K562 (cell line): ENCODE results near the gene ZNF350. TPM values are rescaled to one million over a fixed set of nuclear protein-coding genes. Genes with fewer than 3 reads are reported as not detected.
A peak's percentile ranks its signal among the peaks of the same experiment; 100 is the strongest.

Experiments used
- ARNT ChIP-seq, 2 experiments: fragments of 450-650 bp; IDR thresholded peaks; 2 replicates each; pipeline ENCODE4 v1.6.1; 2016; ENCODE audit warnings: mild to moderate bottlenecking in 1 of 2
- ATF7 ChIP-seq: fragments of 450-650 bp; IDR thresholded peaks from 2 replicates; pipeline ENCODE4 v1.7.1; 2014; ENCODE audit warnings: mild to moderate bottlenecking, moderate library complexity
- BRF1 ChIP-seq: IDR thresholded peaks from 3 replicates; pipeline ENCODE4 v1.6.1; 2011; ENCODE audit warnings: borderline replicate concordance, mild to moderate bottlenecking; ENCODE audit not compliant: insufficient read length; ENCODE audit errors: extremely low read depth
- KLF10 ChIP-seq: fragments of 250-450 bp; sonication (Bioruptor Pico); IDR thresholded peaks from 2 replicates; pipeline ENCODE4 v1.6.1; 2021; ENCODE audit warnings: matching md5 sums
- MTA2 ChIP-seq: fragments of 450-650 bp; IDR thresholded peaks from 2 replicates; pipeline ENCODE4 v1.6.1; 2016; ENCODE audit warnings: low read depth
- MTA3 ChIP-seq: fragments of 450-650 bp; formaldehyde crosslinking; IDR thresholded peaks from 2 replicates; pipeline ENCODE4 v1.6.1; 2017; ENCODE audit warnings: mild to moderate bottlenecking, borderline replicate concordance
- NFATC3 ChIP-seq: fragments of 450-650 bp; IDR thresholded peaks from 2 replicates; pipeline ENCODE4 v1.6.1; 2017; ENCODE audit warnings: mild to moderate bottlenecking
- NR2C1 ChIP-seq, 2 experiments: fragments of 450-650 bp; IDR thresholded peaks; 2 replicates each; pipeline ENCODE4 v1.6.1; 2017; ENCODE audit warnings: mild to moderate bottlenecking in 2 of 2, antibody characterized with exemption in 1 of 2, inconsistent platforms in 1 of 2, missing compliant biosample characterization in 1 of 2, missing genetic modification characterization in 1 of 2
- PTRF ChIP-seq: fragments of 450-650 bp; IDR thresholded peaks from 2 replicates; pipeline ENCODE4 v1.6.1; 2016; ENCODE audit warnings: mild to moderate bottlenecking, missing genetic modification characterization, missing compliant biosample characterization
- RBFOX2 ChIP-seq: fragments of 200-400 bp; formaldehyde crosslinking; IDR thresholded peaks from 2 replicates; pipeline ENCODE4 v1.6.1; 2017; ENCODE audit warnings: low read depth, mild to moderate bottlenecking, low read length, moderate library complexity
- RBM14 ChIP-seq: fragments of 200-400 bp; formaldehyde crosslinking; IDR thresholded peaks from 2 replicates; pipeline ENCODE4 v1.6.1; 2018; ENCODE audit warnings: low read depth, mild to moderate bottlenecking, low read length, moderate library complexity, borderline replicate concordance; ENCODE audit not compliant: insufficient read depth
- TBP ChIP-seq: optimal IDR thresholded peaks from 2 replicates; pipeline ENCODE3; 2011; ENCODE audit warnings: low read depth, low read length, improper control_type of control experiment
- XRCC5 ChIP-seq: fragments of 200-400 bp; formaldehyde crosslinking; IDR thresholded peaks from 2 replicates; pipeline ENCODE4 v1.6.1; 2017; ENCODE audit warnings: low read depth, mild to moderate bottlenecking, low read length
- ZNF324 ChIP-seq: fragments of 250-450 bp; sonication (Bioruptor Pico); IDR thresholded peaks from 2 replicates; pipeline ENCODE4 v1.4.0; 2020; ENCODE audit warnings: mild to moderate bottlenecking
- polyA plus RNA-seq, 8 experiments: library from polyadenylated mRNA; depleted of rRNA in 4 of 8; stranded (reverse) in 5 of 8; unstranded in 3 of 8; fragments of >200 nt; fragmentation: Nextera tagmentation in 2 of 8; fragmentation: Illumina TruSeq in 1 of 8; extraction: Ambion mirVana in 2 of 8; extraction: Trizol in 1 of 8; gene quantifications; 2 replicates each; pipeline versions ENCODE4 v1.2.1 to v1.2.3, GENCODE V29; 2011 to 2014; ENCODE audit warnings: inconsistent platforms in 1 of 8, missing spikeins in 1 of 8
- total RNA-seq, 7 experiments: library from RNA; depleted of rRNA in 6 of 7; stranded (reverse); fragments of >200 nt in 6 of 7; fragmentation: Illumina TruSeq in 2 of 7; extraction: Trizol in 2 of 7; gene quantifications; 2 replicates each; pipeline versions ENCODE4 v1.2.1 to v1.2.3, GENCODE V29; 2011 to 2021; ENCODE audit warnings: low replicate concordance in 1 of 7
- TF ChIP-seq, protein P1 (sequence below): fragments of 450-650 bp; IDR thresholded peaks from 2 replicates; pipeline ENCODE4 v1.7.1; 2018; ENCODE audit warnings: mild to moderate bottlenecking, low read depth; ENCODE audit not compliant: partially characterized antibody
- TF ChIP-seq, protein P2 (sequence below): fragments of 450-650 bp; formaldehyde crosslinking; IDR thresholded peaks from 2 replicates; pipeline ENCODE4 v1.4.0; 2020; ENCODE audit warnings: mild to moderate bottlenecking, moderate library complexity
- TF ChIP-seq, protein P3 (sequence below): fragments of 450-650 bp; IDR thresholded peaks from one replicate; pipeline ENCODE4 v1.6.1; 2018; ENCODE audit warnings: mild to moderate bottlenecking, moderate library complexity; ENCODE audit not compliant: partially characterized antibody
- TF ChIP-seq, protein P4 (sequence below): sonication (generic); formaldehyde crosslinking; IDR thresholded peaks from 2 replicates; pipeline ENCODE4 v1.8.0; 2022; ENCODE audit warnings: mild to moderate bottlenecking, missing genetic modification reagents, borderline replicate concordance

Gene ZNF350
- total and polyA plus RNA-seq, 9 of the 15 experiments (the other 6 are each of a cell fraction or from before 2014, with no cell fraction given) = 1.7 to 4.8 (median 2.9) TPM

DNA sequence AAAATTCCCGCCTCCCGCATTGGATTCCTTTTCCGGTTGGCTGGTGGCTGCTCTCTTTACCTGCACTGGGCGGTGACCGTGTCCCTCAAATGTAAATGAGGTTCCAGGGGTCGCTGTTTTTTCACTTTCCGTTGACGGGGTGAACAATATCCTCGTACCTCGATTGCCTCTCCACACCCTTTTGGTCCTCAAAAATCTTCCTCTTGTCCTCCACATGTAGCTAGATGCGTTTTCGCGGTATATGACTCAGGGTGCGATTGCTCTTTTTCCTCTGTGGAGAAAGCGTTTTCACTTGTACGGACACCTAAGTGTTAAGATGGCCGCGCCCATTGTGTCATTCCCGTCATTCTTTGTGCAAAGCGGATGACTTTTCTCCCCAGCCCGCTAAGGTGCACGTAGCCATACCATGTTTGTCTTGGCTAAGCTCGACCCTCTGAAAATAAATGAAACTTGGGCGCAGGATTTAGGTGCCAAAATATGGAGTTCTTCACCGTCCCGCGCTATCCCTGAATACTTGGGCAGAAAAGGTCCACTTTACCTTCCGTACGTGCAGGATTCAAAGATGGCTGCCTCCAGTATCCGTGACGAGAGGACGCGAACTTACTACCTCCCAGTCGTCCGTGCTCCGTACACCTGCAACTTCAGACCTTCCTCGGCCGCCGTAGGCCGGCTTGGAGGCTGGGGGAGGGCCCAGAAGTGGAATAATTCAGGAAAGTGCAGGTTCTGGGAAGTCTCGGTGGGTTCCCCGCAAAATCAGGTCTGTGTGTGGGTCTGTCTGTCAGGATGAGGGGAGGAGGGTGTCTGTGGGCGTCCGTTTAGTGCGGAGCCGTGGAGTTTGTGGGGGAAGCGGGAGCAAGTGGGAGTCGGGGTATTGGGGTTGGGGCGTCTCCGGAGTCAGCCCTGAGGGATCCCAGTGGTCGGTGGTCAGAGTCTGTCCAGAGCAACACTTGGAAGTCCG, 59.6 kb downstream of the ZNF350 start, which contains the start of gene ZNF613 (continued):
- TF ChIP-seq, protein P1, sequence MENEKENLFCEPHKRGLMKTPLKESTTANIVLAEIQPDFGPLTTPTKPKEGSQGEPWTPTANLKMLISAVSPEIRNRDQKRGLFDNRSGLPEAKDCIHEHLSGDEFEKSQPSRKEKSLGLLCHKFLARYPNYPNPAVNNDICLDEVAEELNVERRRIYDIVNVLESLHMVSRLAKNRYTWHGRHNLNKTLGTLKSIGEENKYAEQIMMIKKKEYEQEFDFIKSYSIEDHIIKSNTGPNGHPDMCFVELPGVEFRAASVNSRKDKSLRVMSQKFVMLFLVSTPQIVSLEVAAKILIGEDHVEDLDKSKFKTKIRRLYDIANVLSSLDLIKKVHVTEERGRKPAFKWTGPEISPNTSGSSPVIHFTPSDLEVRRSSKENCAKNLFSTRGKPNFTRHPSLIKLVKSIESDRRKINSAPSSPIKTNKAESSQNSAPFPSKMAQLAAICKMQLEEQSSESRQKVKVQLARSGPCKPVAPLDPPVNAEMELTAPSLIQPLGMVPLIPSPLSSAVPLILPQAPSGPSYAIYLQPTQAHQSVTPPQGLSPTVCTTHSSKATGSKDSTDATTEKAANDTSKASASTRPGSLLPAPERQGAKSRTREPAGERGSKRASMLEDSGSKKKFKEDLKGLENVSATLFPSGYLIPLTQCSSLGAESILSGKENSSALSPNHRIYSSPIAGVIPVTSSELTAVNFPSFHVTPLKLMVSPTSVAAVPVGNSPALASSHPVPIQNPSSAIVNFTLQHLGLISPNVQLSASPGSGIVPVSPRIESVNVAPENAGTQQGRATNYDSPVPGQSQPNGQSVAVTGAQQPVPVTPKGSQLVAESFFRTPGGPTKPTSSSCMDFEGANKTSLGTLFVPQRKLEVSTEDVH = peak; percentile 49
- TF ChIP-seq MTA3 (peak; percentile 98), KLF10 (CRISPR knock-in tag) (no peak), MTA2 (no peak), ATF7 (peak; percentile 77; the same call in 1 of the 2 replicates), BRF1 (no peak), ARNT (IDR thresholded peaks at IDR 0.05) (0 out of 4 replicates have a peak, but pooled peaks have one; percentile 17 to 28), TBP (no peak), NFATC3 (no peak), RBM14 (no peak), RBFOX2 (peak; percentile 62), XRCC5 (peak; percentile 41; the same call in 1 of the 2 replicates), ZNF324 (0 out of 2 replicates have a peak, but pooled peaks have one; percentile 19), PTRF (no peak), NR2C1 (IDR thresholded peaks at IDR 0.05) (peak; percentile 85), NR2C1 (tag; IDR thresholded peaks at IDR 0.05) (peak; percentile 80)
- TF ChIP-seq, protein P2, sequence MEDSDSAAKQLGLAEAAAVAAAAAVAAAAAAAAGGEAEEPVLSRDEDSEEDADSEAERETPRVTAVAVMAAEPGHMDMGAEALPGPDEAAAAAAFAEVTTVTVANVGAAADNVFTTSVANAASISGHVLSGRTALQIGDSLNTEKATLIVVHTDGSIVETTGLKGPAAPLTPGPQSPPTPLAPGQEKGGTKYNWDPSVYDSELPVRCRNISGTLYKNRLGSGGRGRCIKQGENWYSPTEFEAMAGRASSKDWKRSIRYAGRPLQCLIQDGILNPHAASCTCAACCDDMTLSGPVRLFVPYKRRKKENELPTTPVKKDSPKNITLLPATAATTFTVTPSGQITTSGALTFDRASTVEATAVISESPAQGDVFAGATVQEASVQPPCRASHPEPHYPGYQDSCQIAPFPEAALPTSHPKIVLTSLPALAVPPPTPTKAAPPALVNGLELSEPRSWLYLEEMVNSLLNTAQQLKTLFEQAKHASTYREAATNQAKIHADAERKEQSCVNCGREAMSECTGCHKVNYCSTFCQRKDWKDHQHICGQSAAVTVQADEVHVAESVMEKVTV (CRISPR knock-in tag) = no peak
- TF ChIP-seq, protein P3, sequence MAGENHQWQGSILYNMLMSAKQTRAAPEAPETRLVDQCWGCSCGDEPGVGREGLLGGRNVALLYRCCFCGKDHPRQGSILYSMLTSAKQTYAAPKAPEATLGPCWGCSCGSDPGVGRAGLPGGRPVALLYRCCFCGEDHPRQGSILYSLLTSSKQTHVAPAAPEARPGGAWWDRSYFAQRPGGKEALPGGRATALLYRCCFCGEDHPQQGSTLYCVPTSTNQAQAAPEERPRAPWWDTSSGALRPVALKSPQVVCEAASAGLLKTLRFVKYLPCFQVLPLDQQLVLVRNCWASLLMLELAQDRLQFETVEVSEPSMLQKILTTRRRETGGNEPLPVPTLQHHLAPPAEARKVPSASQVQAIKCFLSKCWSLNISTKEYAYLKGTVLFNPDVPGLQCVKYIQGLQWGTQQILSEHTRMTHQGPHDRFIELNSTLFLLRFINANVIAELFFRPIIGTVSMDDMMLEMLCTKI = no peak
- TF ChIP-seq, protein P4, sequence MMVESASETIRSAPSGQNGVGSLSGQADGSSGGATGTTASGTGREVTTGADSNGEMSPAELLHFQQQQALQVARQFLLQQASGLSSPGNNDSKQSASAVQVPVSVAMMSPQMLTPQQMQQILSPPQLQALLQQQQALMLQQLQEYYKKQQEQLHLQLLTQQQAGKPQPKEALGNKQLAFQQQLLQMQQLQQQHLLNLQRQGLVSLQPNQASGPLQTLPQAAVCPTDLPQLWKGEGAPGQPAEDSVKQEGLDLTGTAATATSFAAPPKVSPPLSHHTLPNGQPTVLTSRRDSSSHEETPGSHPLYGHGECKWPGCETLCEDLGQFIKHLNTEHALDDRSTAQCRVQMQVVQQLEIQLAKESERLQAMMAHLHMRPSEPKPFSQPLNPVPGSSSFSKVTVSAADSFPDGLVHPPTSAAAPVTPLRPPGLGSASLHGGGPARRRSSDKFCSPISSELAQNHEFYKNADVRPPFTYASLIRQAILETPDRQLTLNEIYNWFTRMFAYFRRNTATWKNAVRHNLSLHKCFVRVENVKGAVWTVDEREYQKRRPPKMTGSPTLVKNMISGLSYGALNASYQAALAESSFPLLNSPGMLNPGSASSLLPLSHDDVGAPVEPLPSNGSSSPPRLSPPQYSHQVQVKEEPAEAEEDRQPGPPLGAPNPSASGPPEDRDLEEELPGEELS (CRISPR knock-in tag) = no peak
